Central memory CD4-positive, alpha-beta T cell (primary cell): ENCODE measurements around the gene ETHE1.
"Not testable (repeated sequence)": the region's sequence is repeated elsewhere in the genome, so short reads cannot be mapped to it uniquely, and the experiment has no call there.

Experiments used
- DNase-seq: peaks from one replicate; pipeline ENCODE4 v3.0.0; 2022

Gene ETHE1

GRCh38 chr19:43523696-43524095 is 3.3 kb downstream of the ETHE1 start:
- not testable (repeated sequence) for DNase-seq

DNA sequence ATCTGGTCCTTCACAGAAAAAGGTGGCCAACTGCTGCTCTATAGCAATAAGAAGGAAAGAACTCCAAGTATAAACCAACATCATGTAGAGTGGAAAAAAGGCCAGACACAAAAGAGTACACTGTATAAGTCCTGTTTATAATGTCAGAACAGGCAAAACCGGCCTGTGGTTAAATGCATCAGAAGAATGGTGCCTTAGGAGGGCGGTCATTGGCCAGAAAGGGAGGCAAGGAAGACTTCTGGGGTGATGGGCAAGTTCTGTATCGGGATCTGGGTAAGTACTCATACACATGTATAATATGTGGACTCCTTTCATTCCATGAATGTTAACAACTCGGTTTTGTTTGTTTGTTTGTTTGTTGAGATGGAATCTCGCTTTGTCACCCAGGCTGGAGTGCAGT is 4.1 kb downstream of the ETHE1 start:
- DNase-seq, result no peak

DNA sequence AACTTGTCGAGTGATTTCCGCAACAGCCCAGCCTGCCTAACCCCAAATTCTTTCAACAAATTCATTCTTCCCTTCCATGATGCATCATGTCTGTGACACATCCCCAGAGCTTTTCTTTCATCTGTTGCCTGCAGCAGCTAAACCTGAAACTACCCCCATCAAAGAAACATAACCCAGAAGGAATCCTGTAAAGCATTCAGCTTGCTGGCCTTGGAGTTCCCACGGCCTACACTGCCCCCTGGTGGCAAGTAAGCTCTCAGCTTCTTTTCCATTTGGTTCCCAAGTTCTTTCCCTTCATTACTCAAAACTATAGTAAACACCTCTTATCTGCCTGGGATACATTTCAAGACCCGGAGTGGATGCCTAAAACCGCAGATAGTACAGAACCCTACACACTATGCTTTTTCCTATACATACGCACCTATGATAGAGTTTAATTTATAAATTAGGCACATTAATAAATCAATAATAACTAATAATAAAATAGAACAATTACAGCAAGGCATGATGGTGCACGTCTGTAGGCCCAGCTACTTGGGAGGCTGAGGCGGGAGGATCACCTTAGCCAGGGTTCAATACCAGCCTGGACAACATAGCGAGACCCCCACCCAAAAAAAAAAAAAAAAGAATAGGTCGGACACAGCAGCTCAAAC is 7.4 kb downstream of the ETHE1 start:
- peak; percentile 75 for DNase-seq

DNA sequence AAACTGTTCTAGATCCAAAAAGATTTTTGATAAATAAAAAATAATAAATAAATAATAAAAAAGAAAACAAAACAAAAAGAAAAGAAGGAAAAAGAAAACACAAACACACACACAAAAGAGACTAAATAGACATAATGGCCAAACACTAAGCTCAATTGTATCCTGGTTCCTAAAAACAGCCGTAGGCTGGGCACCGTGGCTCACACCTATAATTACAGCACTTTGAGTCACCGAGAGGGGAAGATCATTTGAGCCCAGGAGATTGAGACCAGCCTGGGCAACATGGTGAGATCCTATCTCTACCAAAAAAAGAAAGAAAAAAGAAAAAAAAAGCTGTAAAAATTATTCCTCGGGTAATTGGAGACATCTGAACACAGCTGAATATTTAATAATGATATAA is 8.9 kb downstream of the ETHE1 start:
- no peak for DNase-seq

DNA sequence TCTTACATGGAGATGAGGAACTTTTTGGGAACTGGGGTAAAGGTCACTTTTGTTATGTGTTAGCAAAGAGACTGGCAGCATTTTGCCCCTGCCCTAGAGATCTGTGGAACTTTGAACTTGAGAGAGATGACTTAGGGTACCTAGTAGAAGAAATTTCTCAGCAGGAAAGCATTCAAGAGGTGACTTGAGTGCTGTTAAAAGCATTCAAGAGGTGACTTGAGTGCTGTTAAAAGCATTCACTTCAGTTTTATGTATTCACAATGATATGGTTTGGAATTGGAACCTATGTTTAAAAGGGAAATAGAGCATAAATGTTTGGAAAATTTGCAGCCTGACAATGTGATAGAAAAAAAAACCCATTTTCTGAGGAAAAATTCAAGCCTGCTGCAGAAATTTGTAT is 14.6 kb downstream of the ETHE1 start:
- DNase-seq, result not testable (repeated sequence)

- DNase-seq, result no peak
Measured at GRCh38 chr19:43511324-43511723, 15.7 kb downstream of the ETHE1 start.

DNA sequence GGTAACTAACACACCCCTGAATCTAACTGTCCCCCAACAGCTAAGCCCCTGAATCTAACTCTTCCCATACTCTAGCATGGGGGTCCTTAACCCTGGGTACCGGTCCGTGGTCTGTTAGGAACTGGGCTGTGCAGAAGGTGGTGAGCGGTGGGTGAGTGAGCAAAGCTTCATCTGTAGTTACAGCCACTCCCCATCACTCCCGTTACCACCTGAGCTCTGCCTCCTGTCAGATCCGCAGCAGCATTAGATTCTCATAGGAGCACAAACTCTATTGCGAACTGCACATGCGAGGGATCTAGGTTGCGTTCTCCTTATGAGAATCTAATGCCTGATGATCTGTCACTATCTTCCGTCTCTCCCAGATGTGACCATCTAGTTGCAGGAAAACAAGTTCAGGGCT is 16.3 kb downstream of the ETHE1 start:
- DNase-seq, result no peak

- no peak for DNase-seq
Measured at GRCh38 chr19:43507880-43508279, 19.1 kb downstream of the ETHE1 start.

DNA sequence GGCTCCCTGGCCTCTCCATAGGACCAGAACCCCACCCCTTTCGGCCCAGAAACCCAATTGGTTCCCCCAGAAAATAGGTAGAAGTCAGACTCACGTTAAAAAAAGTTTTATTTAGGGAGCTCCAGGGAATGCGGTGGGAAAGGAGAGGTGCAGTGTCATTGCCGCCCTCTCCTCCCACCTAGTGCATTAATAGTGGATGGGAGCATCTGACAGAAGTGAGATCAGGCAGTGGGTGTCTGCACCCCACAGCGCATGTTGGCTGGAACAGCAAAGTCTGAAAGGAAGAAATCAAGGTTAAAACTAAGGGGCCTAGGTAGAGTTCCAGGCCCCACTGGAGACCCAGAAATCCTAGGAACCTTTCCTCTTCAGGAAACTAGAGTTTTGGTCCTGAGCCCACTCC is 20.4 kb downstream of the ETHE1 start:
- no peak for DNase-seq

GRCh38 chr19:43505941-43506340 is 21.1 kb downstream of the ETHE1 start:
- DNase-seq, result no peak

DNA sequence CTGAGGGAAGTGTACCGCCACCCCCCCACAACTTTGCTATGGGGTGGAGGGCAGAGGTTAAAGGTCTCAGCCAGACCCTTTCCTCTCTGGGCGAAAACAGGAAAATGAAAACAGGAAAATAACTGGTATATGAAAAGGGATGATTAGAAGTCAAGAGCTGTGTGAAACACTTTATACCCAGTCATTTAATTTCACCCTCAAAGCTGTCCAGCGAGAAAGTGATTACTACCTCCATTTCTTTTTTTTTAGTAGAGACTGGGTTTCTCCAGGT is 21.9 kb downstream of the ETHE1 start:
- DNase-seq, result no peak

DNA sequence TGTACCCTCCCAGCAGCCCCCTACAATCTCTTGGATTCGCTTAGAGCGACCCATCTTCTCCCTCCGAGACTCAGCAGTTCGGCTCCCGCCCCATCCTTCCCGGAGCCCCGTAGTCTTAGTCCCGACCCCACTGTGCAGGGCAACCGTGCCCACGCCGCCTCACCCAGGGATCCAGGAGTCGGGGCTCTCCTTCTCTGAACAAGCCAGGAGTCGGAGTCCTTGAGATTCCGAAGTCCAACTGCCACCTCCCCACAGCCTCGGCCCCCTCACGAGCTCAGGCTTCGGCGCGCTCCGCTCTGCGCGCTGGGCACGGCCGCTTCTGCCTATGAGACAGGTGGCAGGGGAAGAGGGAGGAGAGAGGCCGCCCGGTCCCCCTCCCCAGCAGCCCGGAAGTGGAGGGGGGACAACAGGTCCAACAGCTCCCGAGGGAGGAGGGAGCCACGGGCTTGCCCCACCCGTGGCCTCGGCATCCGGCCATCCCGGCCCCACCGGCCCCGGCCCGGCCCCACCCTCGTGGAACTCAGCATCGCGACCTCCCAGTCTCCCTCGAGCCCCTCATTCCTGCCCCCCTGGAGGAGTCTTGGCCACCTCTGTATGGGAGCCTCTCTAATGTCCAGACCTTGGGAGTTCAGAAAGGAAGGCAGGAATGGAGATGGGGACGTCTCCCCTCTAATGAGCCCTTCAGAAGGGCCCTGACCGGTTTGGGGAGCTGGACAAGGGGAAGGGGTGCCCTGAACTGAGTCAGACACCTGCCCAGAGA is 22.4 kb downstream of the ETHE1 start, which contains the start of gene PHLDB3:
Gene PHLDB3, minus strand, starts transcription at position 321 of the 760 bp plus-strand sequence. CDS start 628 bp downstream, outside the sequence.
- DNase-seq, result no peak

DNA sequence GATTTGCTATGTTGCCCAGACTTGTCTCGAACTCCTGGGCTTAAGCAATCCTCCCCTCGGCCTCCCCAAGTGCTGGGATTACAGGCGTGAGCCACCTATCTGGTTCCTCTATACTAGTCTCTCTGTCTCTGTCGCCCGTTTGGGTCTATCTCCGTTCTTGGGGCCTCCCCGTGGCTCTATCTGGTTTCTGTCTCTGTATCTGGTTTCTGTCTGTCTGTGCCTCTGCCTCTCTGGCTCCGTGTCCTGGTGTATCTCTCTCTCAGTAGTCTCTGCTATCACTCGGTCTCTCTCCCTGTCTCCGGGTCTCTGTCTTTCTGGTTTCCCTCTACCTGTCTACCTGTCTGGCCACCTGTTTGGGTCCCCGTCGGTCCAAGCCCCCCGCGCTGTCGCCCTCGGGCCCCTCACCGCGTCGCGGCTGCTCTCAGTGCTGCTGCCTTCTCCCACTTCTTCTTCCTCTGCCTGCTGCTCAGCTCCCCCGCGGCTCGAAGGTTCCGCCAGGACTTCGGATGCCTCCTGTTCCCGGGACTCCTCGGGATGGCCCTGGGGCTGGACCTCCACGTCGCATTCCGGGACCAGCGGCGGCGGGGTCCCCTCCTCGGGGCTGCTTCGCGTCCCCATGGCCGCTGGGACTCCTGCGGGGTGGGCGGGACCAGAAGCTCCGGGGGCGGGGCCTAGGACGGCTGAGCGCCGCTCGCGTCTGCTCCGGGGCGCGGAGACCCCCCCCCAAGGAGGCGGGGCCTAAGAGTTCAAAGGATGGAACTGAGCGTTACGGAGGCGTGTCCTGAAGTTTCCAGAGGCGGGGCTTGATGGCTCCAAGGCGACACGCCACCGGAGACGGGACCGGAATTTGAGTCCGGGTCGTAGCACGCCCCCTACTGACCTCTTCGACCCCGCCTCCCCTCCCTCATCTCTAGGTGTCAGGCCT is 23.2 kb downstream of the ETHE1 start:
- peak; percentile 96 for DNase-seq

DNA sequence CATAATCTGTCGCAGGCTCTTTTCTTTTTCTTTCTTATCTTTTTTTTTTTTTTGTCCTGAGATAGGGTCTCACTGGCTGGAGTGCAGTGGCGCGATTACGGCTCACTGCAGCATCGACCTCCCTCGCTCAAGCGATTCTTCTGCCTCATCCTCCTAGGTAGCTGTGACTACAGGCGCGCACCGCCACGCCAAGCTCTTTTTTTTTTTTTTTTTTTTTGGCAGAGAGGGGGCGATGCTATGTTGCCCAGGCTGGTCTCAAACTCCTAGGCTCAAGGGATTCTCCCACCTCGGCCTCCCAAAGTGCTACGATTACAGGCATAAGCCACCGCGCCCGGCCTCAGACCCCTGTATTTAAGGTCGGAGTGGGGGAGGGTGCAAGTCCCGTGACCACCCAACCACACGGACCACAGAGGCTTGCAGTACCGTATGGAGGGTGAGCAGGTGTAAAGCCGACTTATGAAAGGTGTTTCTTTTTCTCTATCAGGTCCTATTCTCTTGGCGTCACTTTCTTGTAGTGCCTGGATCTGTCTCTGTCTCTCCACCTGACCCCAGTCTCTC is 24.5 kb downstream of the ETHE1 start:
- DNase-seq, result no peak

DNA sequence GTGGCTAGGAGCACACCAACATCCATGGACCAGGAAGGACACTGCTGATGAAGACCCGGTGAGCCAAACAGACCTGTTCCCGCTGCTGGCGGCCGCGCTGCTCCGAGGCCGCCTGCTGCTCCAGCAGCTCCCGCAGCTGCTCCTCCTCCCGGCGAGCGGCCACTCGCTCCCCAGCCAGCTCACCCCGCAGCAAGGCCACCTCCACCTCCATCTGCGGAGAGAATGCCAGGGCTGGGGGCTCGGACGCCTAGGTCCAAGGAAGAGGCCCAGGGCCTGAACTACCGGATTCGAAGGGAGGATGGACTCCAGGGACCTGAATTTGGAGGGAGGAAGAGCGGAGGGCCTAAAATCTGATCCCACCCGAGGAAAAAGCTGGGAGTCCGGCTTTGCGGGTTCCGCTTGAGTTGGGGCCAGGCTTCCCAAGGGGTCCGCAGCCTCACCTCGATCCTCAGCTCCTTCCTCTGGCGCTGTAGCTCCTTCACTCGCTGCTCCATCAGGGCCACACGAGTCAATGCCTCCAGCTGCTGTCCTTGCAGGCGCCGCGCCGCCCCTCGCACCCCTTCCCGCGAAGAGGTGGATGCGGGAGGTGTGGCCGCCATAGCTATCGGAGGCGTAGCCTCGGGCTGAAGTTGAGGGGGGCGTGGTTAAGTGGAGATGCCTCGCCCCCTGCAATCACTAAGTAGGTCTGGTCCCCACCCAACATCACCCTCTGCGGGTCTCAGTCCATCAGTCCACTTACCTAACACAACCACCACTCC is 25.2 kb downstream of the ETHE1 start:
- no peak for DNase-seq

GRCh38 chr19:43499042-43499441 is 28.0 kb downstream of the ETHE1 start:
- no peak for DNase-seq

DNA sequence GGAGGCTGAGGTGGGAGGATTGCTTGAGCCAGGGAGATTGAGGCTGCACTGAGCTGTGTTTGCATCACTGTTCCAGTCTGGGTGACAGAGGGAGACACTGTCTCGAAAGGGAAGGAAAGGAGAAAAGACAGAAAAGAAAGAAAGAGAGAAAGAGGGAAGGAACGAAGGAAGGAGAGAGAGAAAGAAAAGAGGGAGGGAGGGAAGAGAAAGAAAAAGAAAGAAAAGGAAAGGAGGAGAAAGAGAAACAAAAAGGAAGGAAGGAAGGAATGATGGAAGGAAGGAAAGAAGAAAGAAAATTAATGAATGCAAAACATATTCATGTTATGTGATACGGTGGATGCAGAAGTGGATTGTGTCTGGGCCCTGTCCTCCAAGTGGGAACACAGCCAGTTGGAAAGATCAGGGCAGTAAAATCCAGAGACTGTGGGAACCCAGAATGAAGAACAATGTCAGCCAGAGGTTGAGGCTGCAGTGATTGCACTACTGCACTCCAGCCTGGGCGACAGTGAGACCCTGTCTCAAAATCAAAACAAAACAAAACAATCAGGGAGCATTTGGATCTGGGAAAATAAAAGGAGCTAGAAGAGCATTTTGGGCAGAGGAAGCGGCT is 28.7 kb downstream of the ETHE1 start:
- no peak for DNase-seq

GRCh38 chr19:43496960-43497359 is 30.0 kb downstream of the ETHE1 start:
- DNase-seq, result no peak

- no peak for DNase-seq
Measured at GRCh38 chr19:43495082-43495481, 31.9 kb downstream of the ETHE1 start.

DNA sequence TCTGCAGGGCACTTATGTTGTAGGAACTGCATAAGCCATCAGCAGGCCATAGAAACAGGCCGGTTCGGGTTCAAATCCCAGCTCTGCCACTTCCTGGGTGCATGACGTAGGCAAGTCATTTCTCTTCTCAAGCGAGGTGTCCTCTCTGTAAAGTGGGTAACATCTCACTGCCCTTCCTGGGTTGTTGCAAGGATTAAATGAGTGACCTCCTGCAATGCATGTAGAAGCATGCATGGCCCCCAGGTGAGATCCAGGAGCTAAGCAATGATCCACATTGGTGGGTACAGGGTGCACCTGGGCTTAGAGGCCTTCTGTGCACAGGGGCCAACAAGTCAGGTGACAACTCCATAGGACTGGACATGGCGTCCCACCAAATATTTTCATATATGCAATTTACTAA is 36.2 kb downstream of the ETHE1 start:
- no peak for DNase-seq

- no peak for DNase-seq
Measured at GRCh38 chr19:43489979-43490599, 36.9 kb downstream of the ETHE1 start.

GRCh38 chr19:43489310-43489709 is 37.7 kb downstream of the ETHE1 start:
- no peak for DNase-seq
